GM08714 (cell line): ENCODE data around the gene SMYD2.

ENCODE experiments used
- H3K4me3 ChIP-seq: fragments of 200-500 bp; sonication (Bioruptor generic); 2 replicates; pipeline ENCODE4 v1.5.1; 2014; ENCODE audit warnings: mild to moderate bottlenecking, low read length, inconsistent platforms
- ZNF274 ChIP-seq: IDR thresholded peaks from 2 replicates; pipeline ENCODE4 v1.6.1; 2012; ENCODE audit warnings: mild to moderate bottlenecking, low read depth, low read length

The SMYD2 gene

GRCh38 chr1:214321705-214322453 lies 40.9 kb downstream of the SMYD2 start:
- TF ChIP-seq ZNF274, result no peak
- H3K4me3 ChIP-seq, result no peak overlapping the region

- no peak overlapping the region for H3K4me3 ChIP-seq
- TF ChIP-seq ZNF274, result no peak
Measured at GRCh38 chr1:214324896-214325800, 44.2 kb downstream of the SMYD2 start.

DNA sequence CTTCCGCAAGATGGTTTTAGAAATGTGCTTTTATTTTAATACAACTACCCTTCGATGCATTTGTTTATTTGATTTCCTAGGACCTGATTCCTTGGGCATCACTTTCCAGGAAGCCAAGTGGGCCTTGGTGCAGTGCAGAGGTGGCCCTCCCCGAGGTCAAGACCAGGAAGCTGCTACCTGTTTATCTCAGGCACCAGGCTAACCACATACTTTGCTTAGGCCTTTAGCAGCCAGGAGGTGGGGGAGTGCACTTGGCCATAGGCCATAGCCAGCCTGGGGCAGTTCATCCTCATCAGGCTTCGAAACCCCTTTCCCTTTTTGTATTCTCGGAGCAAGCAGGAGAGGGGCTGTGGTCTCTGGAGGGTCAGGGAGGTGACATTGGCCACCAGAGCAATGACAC lies 45.4 kb downstream of the SMYD2 start:
- TF ChIP-seq ZNF274, result no peak
- H3K4me3 ChIP-seq, result no peak overlapping the region

DNA sequence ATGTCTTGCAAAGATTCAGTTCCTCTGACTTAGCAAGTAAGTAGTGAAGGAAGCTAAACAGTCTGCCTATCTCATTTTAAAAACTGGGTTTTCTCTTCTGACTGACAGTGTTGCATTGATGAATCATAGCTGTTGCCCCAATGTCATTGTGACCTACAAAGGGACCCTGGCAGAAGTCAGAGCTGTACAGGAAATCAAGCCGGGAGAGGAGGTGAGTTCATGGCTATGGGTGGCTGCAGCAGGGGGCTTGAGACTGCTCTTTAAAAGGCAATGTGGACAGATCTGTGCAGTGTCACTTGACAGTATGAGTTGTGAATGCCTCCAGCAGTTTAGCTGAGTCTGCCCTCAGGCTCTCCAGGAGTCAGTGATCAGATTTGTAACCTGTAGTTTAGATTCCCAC lies 46.6 kb downstream of the SMYD2 start:
- H3K4me3 ChIP-seq, result no peak overlapping the region
- TF ChIP-seq ZNF274, result no peak

DNA sequence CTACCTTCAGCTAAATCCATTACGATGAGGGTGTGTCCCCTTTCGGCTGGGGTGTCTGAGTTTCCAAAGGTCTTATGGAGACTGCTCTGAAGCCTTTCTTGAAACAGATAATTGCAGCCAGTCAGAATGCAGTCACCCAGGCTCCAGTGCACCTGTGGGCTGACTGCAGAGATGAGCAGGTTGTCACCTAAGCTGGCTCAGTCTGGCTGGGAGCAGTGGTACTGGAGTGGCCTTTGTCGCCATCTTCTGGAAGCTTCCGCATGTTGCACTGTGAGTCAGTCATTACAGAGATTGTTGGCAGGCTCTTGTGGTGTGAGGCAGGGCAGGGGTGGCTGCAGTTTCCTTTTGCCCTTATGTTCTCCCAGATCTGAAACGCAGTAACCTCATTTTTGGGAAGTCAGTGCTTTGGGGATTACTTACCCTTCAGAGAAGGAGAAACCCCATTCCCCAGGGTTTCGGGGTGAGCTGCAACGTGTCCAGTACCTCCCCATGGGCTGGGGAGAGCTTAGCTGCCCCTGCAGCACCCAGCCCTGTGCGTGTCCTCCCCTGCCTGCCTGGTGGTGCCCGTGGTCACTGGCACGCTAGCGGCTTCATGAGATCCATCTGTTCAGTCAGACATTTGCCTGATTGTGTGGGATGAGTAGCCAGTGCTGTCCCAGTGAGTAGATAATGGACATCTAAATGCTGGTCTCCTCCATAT lies 48.0 kb downstream of the SMYD2 start:
- TF ChIP-seq ZNF274, result no peak
- no peak overlapping the region for H3K4me3 ChIP-seq

GRCh38 chr1:214329470-214330220 lies 48.7 kb downstream of the SMYD2 start:
- no peak overlapping the region for H3K4me3 ChIP-seq
- TF ChIP-seq ZNF274, result no peak

GRCh38 chr1:214330222-214330621 lies 49.3 kb downstream of the SMYD2 start:
- H3K4me3 ChIP-seq, result no peak overlapping the region
- no peak for TF ChIP-seq ZNF274

DNA sequence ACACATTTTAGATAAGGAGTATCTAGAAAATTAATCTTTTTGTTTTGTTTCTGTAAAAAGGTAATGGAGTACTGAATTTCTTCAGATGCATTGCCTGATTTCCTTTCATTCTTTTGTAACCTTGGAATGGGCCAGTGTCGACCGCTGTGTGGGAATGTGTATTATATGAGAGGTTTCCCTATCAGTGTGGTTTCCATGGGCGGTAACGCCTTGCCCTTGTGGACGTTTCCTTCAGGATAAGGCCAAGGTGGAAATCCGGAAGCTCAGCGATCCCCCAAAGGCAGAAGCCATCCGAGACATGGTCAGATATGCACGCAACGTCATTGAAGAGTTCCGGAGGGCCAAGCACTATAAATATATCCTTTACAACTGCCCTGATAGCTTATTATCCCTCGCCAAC lies 49.8 kb downstream of the SMYD2 start:
- TF ChIP-seq ZNF274, result no peak
- H3K4me3 ChIP-seq, result no peak overlapping the region

GRCh38 chr1:214331180-214331579 lies 50.2 kb downstream of the SMYD2 start:
- H3K4me3 ChIP-seq, result no peak overlapping the region
- no peak for TF ChIP-seq ZNF274

GRCh38 chr1:214331827-214332423 lies 51.0 kb downstream of the SMYD2 start:
- TF ChIP-seq ZNF274, result no peak
- no peak overlapping the region for H3K4me3 ChIP-seq

DNA sequence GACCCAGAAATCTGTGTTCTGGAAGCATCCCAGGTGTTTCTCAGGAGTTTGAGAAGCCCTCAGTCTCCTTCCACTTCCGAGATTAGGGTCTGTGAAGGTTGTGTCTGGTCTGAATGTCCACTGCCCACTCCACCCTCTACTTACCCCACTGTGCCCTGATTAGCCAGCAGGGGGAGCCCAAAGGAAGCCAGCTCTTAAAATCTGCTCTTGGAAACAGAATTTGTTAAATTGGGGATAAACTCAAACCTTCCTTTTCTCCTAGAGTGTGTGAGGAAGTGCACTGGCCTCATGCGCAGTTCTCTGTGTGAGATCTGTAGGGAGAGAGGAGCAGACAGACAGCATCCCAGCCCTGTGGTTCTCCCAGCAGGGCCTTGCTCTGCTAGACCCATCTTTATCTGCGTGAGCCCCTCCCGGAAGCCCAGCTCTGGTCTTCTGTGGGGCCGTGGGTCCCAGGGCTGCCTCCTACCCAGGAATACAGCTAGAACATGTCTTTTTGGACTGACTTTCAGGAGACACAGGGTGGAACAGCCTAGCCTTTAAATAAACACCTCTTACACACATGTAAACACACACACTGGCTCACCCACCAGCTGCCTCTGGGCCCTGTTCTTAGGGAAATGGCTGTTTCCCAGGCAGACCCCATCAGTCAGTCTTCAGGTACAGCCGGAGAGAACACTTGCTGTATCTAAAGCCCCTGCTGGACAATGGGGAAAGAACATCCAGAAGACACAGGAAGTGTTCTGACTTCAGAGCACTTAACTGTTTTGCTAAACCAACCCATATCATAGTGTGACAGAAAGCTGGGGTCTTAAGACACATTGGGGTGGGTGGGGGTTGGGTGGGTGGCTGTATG lies 52.2 kb downstream of the SMYD2 start:
- no peak overlapping the region for H3K4me3 ChIP-seq
- TF ChIP-seq ZNF274, result no peak

GRCh38 chr1:214335567-214335966 lies 54.6 kb downstream of the SMYD2 start:
- TF ChIP-seq ZNF274, result no peak
- no peak overlapping the region for H3K4me3 ChIP-seq

GRCh38 chr1:214337015-214337414 lies 56.1 kb downstream of the SMYD2 start:
- no peak overlapping the region for H3K4me3 ChIP-seq
- TF ChIP-seq ZNF274, result no peak

- no peak for TF ChIP-seq ZNF274
Measured at GRCh38 chr1:214337511-214337910, 56.6 kb downstream of the SMYD2 start.

More at GRCh38 chr1:214337511-214337910, 56.6 kb downstream of the SMYD2 start:
- H3K4me3 ChIP-seq, result no peak overlapping the region
